ENCODE data around the gene GRB10. TPM values are rescaled to one million over a fixed set of nuclear protein-coding genes. Genes with fewer than 3 reads are reported as not detected.

Gene GRB10
- total RNA-seq, 2 donors from 2014 or later, result 10.3 to 15.1 TPM

- intact Hi-C loops (cut with DNase I), result no loop called here
- Histone ChIP-seq H3K4me3 (no peak overlapping the region), H3K36me3 (no peaks in the 10 kb centered on the region), H3K27ac (no peak overlapping the region), H3K27me3 (no peaks in the 10 kb centered on the region), H3K4me1 (no peaks in the 10 kb centered on the region), H3K9ac (ENCODE audit: low read depth in 2 of 2, low read length in 2 of 2) (no peak overlapping the region), H3K9me3 (no peaks in the 10 kb centered on the region)
- TF ChIP-seq CTCF (IDR thresholded peaks at IDR 0.05), result no peak
- no peak for DNase-seq
Observed at GRCh38 chr7:50598460-50599343, 184.0 kb downstream of the GRB10 start.

GRCh38 chr7:50596484-50596883 is 186.2 kb downstream of the GRB10 start:
- no peaks in the 10 kb centered on the region for H3K4me1 ChIP-seq
- no peak overlapping the region for H3K27ac ChIP-seq
- no peaks in the 10 kb centered on the region for H3K36me3 ChIP-seq
- TF ChIP-seq CTCF (IDR thresholded peaks at IDR 0.05), result no peak
- H3K9ac ChIP-seq (ENCODE audit: low read depth in 2 of 2, low read length in 2 of 2), result no peak overlapping the region
- intact Hi-C loops (cut with DNase I), result no loop called here
- no peak for DNase-seq
- no peak overlapping the region for H3K4me3 ChIP-seq
- H3K9me3 ChIP-seq, result no peaks in the 10 kb centered on the region
- H3K27me3 ChIP-seq, result no peaks in the 10 kb centered on the region

- TF ChIP-seq CTCF (IDR thresholded peaks at IDR 0.05), result no peak
- intact Hi-C loops (cut with DNase I), result no loop called here
- no peak overlapping the region for H3K27ac ChIP-seq
- no peaks in the 10 kb centered on the region for H3K9me3 ChIP-seq
- no peaks in the 10 kb centered on the region for H3K36me3 ChIP-seq
- H3K4me3 ChIP-seq, result no peak overlapping the region
- H3K9ac ChIP-seq (ENCODE audit: low read depth in 2 of 2, low read length in 2 of 2), result no peak overlapping the region
- DNase-seq, result no peak
- H3K27me3 ChIP-seq, result no peaks in the 10 kb centered on the region
- H3K4me1 ChIP-seq, result no peaks in the 10 kb centered on the region
Observed at GRCh38 chr7:50595491-50596102, 187.1 kb downstream of the GRB10 start.

GRCh38 chr7:50594734-50595485 is 187.8 kb downstream of the GRB10 start:
- Histone ChIP-seq H3K9me3 (no peaks in the 10 kb centered on the region), H3K27ac (no peak overlapping the region), H3K4me1 (no peaks in the 10 kb centered on the region), H3K27me3 (no peaks in the 10 kb centered on the region), H3K36me3 (no peaks in the 10 kb centered on the region), H3K4me3 (no peak overlapping the region), H3K9ac (ENCODE audit: low read depth in 2 of 2, low read length in 2 of 2) (no peak overlapping the region)
- TF ChIP-seq CTCF (IDR thresholded peaks at IDR 0.05), result no peak
- no peak for DNase-seq
- intact Hi-C loops (cut with DNase I), result no loop called here

- no peak overlapping the region for H3K27ac ChIP-seq
- H3K36me3 ChIP-seq, result no peaks in the 10 kb centered on the region
- no peaks in the 10 kb centered on the region for H3K9me3 ChIP-seq
- H3K4me1 ChIP-seq, result no peaks in the 10 kb centered on the region
- intact Hi-C loops (cut with DNase I), result no loop called here
- no peak overlapping the region for H3K9ac ChIP-seq (ENCODE audit: low read depth in 2 of 2, low read length in 2 of 2)
- no peak for DNase-seq
- H3K27me3 ChIP-seq, result no peaks in the 10 kb centered on the region
- no peak overlapping the region for H3K4me3 ChIP-seq
- TF ChIP-seq CTCF (IDR thresholded peaks at IDR 0.05), result no peak
Observed at GRCh38 chr7:50594136-50594535, 188.6 kb downstream of the GRB10 start.

Measured in colonic mucosa (tissue), 4 donors.